ENCODE measurements around the gene HAUS3.

Gene HAUS3

DNA sequence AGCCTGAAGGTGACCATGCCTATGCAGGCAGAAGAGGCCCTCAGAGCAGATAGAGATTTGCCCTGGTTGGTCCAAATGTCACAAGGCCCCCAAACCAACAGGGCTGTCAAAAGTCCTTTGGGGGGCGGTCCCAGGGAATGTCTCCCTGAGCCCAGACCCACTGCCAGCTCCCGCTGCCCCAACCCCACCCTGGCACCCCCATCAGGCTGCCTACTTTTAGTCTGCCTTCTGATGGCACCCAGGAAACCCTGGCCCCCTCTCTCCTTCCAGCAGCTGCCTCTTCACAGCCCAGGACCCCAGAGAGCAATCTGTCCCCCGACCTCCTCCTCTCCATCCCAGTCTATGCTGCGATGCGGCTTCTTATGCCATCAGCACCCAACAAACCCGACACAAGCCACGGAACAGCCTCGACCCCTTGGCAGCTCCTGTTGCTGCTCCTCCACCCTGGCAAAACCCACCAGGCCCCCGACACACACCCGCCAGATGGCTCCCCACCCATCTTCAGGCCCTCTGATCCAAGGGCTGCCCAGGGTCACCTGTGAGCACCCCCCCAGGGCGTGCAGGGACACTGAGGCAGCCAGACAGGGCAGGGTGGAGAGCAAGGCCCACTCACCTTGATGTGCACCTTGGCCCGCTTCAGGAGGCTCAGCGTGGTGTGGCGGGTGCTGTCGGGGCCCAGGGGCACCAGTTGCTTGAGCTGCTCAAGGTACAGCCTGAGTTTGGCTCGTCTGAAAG lies 10.0 kb upstream of the HAUS3 start:
- Histone ChIP-seq H3K4me1 (ENCODE audit: control insufficient read depth in 5 of 5, insufficient read depth in 5 of 5, low read length in 5 of 5) (peaks cover 2 to 38% (median 25%) of the 10 kb centered on the region in 5 donors), H3K27ac (ENCODE audit: low read depth, low read length) (no peak overlapping the region), H3K27me3 (ENCODE audit: control insufficient read depth in 5 of 5, insufficient read depth in 4 of 5, low read length in 5 of 5) (no peaks in the 10 kb centered on the region), H3K9ac (ENCODE audit: low read length in 5 of 5) (no peak overlapping the region), H3K9me3 (ENCODE audit: control insufficient read depth in 5 of 5, low read length in 5 of 5) (no peaks in the 10 kb centered on the region), H3K4me3 (ENCODE audit: low read depth in 1 of 5, low read length in 5 of 5) (no peak overlapping the region), H3K36me3 (ENCODE audit: control insufficient read depth in 5 of 5, insufficient read depth in 5 of 5, low read length in 5 of 5) (peaks cover 0 to 82% (median 71%) of the 10 kb centered on the region in 5 donors)

DNA sequence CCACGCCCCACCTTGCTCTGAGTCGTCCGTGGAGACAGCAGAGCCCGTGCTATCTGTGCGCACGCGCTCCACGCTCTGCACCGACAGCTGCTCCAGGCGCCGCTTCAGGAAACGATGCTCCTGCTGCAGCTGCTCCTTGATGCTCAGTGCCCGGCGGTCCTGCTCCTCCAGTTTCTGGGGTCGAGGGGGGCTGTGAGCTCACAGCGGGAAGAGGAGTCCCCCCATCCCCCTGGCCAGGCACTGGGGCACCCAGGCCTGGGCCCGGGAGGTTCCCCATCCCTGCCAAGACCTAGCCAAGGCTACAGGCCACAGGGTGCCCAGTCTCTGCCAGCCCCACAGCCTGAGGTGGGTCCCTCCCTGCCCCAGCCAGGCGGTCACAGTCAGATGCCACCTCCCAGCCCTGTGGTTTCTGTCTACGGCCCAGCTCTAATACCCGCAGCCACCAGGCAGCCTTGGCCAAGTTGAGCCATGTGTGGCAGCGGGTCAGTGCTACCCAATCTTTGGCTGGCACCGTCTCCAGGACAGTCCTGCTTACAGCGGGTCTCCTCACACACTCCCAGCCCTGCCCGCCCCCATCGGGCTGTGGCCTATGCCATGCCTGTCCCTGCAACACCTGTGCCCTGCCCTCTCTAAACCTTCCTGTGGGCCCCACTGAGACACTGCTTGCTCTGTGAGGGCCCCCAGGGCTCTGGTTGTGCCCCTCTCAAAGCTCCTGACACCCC lies 9.3 kb upstream of the HAUS3 start:
- Histone ChIP-seq H3K4me1 (ENCODE audit: control insufficient read depth in 5 of 5, insufficient read depth in 5 of 5, low read length in 5 of 5) (peaks cover 1 to 31% (median 17%) of the 10 kb centered on the region in 5 donors), H3K36me3 (ENCODE audit: control insufficient read depth in 5 of 5, insufficient read depth in 5 of 5, low read length in 5 of 5) (peaks cover 0 to 86% (median 71%) of the 10 kb centered on the region in 5 donors), H3K27ac (ENCODE audit: low read depth, low read length) (no peak overlapping the region), H3K9ac (ENCODE audit: low read length in 5 of 5) (no peak overlapping the region), H3K4me3 (ENCODE audit: low read depth in 1 of 5, low read length in 5 of 5) (no peak overlapping the region), H3K27me3 (ENCODE audit: control insufficient read depth in 5 of 5, insufficient read depth in 4 of 5, low read length in 5 of 5) (no peaks in the 10 kb centered on the region), H3K9me3 (ENCODE audit: control insufficient read depth in 5 of 5, low read length in 5 of 5) (no peaks in the 10 kb centered on the region)

DNA sequence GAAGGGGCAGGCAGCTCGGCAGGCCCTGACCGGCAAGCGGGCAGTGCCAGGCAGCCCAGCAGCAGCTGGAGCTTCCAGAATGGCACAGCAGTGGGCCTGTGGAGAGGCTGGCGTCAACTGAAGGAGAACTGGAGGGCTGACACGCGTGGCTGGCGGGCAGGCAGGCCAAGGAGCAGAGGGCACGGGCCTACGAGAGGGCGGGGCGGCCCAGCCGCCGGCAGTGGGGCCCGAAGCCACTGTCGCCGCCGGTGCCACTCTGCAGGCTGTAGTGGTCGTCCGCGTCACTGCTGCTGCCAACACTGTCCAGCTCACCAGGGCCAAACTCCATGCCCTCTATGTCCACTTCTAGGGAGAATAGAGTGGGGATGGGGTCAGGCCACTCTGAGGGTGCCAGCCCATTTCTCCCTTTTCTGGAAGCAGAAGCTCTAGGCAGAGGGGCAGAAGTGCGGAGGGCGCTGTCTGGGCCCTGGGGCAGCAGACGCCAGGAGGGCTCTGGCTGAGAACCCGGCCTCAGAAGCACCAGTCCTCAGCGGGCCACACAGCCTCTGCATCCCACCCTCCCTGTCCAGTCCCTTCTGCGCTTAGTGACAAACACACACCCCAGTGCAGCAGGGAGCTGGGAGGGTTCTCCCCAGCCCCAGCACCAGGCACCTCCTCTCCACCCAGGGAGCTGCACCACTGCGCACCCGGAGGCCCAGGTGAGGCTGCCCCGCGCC lies 8.6 kb upstream of the HAUS3 start:
- no peak overlapping the region for H3K4me3 ChIP-seq (ENCODE audit: low read depth in 1 of 5, low read length in 5 of 5)
- no peak overlapping the region for H3K27ac ChIP-seq (ENCODE audit: low read depth, low read length)
- no peaks in the 10 kb centered on the region for H3K27me3 ChIP-seq (ENCODE audit: control insufficient read depth in 5 of 5, insufficient read depth in 4 of 5, low read length in 5 of 5)
- no peak overlapping the region for H3K9ac ChIP-seq (ENCODE audit: low read length in 5 of 5)
- H3K36me3 ChIP-seq (ENCODE audit: control insufficient read depth in 5 of 5, insufficient read depth in 5 of 5, low read length in 5 of 5), result peaks cover 0 to 86% (median 71%) of the 10 kb centered on the region in 5 donors
- H3K9me3 ChIP-seq (ENCODE audit: control insufficient read depth in 5 of 5, low read length in 5 of 5), result no peaks in the 10 kb centered on the region
- peaks cover 0 to 31% (median 17%) of the 10 kb centered on the region in 5 donors for H3K4me1 ChIP-seq (ENCODE audit: control insufficient read depth in 5 of 5, insufficient read depth in 5 of 5, low read length in 5 of 5)

DNA sequence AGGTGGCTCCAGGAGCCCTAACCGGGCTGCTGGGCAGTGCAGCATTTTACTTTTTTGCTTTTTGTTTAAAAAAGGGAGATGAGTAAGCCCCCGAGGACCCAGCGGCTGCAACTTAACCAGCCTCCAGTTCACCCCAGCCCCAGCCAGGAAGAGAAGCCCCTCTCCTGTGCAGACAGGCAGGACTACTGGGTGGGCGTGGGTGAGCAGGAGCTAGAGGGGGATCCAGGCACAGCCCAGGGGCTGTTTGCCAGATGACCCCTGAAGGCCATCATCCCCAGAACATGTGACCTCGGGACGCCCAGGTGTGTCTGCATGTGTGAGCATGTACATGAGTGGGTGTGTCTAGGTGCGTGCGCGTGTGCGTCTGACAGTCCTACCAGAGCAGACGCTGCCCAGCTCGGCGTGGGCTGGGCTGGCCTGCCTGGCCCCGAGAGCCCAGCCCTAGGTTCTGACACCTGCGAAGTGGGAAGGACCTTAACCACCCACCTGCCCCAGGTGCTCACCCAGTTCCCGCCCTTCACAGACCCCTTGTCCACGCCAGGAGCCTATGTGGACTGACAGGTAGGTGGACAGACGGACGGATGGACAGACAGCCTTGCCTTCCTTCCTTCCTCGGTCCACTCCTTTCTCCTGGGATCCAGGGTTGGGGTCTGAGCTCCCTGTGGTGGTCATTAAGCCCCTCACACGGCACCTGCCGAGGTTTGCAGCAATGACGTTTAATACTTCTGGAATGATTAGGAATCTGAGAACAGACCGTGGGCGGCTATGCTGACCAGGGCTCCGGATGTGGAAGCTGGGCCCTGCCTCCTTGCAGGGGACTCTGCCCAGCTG lies 7.8 kb upstream of the HAUS3 start:
- peaks cover 0 to 80% (median 66%) of the 10 kb centered on the region in 5 donors for H3K36me3 ChIP-seq (ENCODE audit: control insufficient read depth in 5 of 5, insufficient read depth in 5 of 5, low read length in 5 of 5)
- no peaks in the 10 kb centered on the region for H3K9me3 ChIP-seq (ENCODE audit: control insufficient read depth in 5 of 5, low read length in 5 of 5)
- no peak overlapping the region for H3K9ac ChIP-seq (ENCODE audit: low read length in 5 of 5)
- H3K27me3 ChIP-seq (ENCODE audit: control insufficient read depth in 5 of 5, insufficient read depth in 4 of 5, low read length in 5 of 5), result no peaks in the 10 kb centered on the region
- no peak overlapping the region for H3K27ac ChIP-seq (ENCODE audit: low read depth, low read length)
- H3K4me3 ChIP-seq (ENCODE audit: low read depth in 1 of 5, low read length in 5 of 5), result no peak overlapping the region
- H3K4me1 ChIP-seq (ENCODE audit: control insufficient read depth in 5 of 5, insufficient read depth in 5 of 5, low read length in 5 of 5), result peaks cover 0 to 31% (median 18%) of the 10 kb centered on the region in 5 donors

DNA sequence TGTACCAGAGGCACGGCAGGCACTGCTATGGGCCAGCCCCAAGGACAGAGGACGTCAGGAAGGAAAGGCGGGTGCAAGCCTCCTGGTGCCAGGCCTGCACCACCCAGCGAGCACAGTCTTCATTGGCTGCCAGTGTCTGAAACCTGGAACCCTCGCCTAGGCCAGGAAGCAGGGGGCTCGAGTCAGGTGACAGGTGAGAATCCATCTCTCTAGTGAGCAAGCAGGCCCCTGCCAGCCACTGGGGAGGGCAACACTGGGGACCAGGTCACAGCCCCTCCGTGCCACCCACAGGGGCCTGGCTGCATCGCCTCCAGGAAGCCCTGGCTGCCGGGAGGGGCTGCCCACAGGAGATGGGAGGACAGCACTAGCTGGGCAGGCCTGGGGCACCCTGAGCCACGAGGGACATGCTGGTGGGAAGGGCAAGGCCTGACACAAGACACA lies 6.9 kb upstream of the HAUS3 start:
- peaks cover 0 to 71% (median 58%) of the 10 kb centered on the region in 5 donors for H3K36me3 ChIP-seq (ENCODE audit: control insufficient read depth in 5 of 5, insufficient read depth in 5 of 5, low read length in 5 of 5)
- H3K27ac ChIP-seq (ENCODE audit: low read depth, low read length), result no peak overlapping the region

GRCh38 chr4:2248044-2248780 lies 6.3 kb upstream of the HAUS3 start:
- Histone ChIP-seq H3K36me3 (ENCODE audit: control insufficient read depth in 5 of 5, insufficient read depth in 5 of 5, low read length in 5 of 5) (peaks cover 0 to 65% (median 52%) of the 10 kb centered on the region in 5 donors), H3K9me3 (ENCODE audit: control insufficient read depth in 5 of 5, low read length in 5 of 5) (no peaks in the 10 kb centered on the region), H3K9ac (ENCODE audit: low read length in 5 of 5) (no peak overlapping the region), H3K4me1 (ENCODE audit: control insufficient read depth in 5 of 5, insufficient read depth in 5 of 5, low read length in 5 of 5) (peaks cover 3 to 33% (median 17%) of the 10 kb centered on the region in 5 donors), H3K4me3 (ENCODE audit: low read depth in 1 of 5, low read length in 5 of 5) (no peak overlapping the region), H3K27me3 (ENCODE audit: control insufficient read depth in 5 of 5, insufficient read depth in 4 of 5, low read length in 5 of 5) (no peaks in the 10 kb centered on the region), H3K27ac (ENCODE audit: low read depth, low read length) (no peak overlapping the region)

More for the DNA sequence above, 6.9 kb upstream of the HAUS3 start:
- Histone ChIP-seq H3K9me3 (ENCODE audit: control insufficient read depth in 5 of 5, low read length in 5 of 5) (no peaks in the 10 kb centered on the region), H3K27me3 (ENCODE audit: control insufficient read depth in 5 of 5, insufficient read depth in 4 of 5, low read length in 5 of 5) (no peaks in the 10 kb centered on the region), H3K4me1 (ENCODE audit: control insufficient read depth in 5 of 5, insufficient read depth in 5 of 5, low read length in 5 of 5) (peaks cover 1 to 33% (median 17%) of the 10 kb centered on the region in 5 donors), H3K4me3 (ENCODE audit: low read depth in 1 of 5, low read length in 5 of 5) (no peak overlapping the region), H3K9ac (ENCODE audit: low read length in 5 of 5) (no peak overlapping the region)

DNA sequence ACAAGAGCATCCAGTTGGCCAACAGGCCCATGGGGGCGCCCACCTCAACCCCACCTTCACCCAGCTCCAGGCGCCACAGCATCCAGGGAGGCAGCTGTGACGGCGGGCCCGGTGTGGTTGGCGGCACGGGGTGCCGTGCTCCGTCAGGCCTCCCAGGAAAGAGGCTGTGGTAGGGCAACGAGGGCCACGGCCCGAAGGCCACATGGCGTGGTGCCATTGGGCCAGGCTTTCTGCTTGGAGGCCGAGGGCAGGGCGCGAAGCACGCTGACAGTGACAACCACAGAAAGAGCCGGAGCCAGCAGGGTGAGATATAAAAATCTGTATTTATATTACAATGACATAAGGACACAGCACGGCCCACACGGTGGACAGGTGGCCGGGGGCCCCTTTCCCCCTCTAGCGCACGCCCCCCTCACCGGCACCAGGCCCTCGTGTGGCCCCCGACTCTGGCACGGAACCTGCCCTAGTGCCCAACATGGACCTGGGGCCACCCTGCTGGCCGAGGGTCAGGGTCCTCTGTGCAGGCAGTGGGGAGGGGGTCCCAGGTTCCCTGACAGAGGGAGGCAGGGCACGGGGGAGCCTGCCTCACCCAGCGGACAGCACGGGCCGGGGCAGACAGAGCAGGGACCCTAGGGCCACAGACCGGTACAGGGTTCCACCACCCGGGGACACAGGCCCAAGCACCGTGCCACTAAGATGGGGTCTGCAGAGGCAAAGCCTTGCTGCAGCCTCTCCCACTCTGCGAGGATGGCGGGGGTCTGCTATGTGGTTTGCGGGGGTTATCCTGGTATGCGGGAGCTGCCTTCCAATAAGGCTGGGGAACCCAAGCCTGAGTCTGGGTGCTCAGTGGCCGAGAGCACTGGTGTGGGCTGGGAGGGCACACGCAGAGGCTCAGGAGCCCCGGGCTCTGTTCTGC lies 5.5 kb upstream of the HAUS3 start:
- Histone ChIP-seq H3K4me3 (ENCODE audit: low read depth in 1 of 5, low read length in 5 of 5) (no peak overlapping the region), H3K4me1 (ENCODE audit: control insufficient read depth in 5 of 5, insufficient read depth in 5 of 5, low read length in 5 of 5) (peaks cover 3 to 37% (median 21%) of the 10 kb centered on the region in 5 donors), H3K9ac (ENCODE audit: low read length in 5 of 5) (no peak overlapping the region), H3K27ac (ENCODE audit: low read depth, low read length) (no peak overlapping the region), H3K36me3 (ENCODE audit: control insufficient read depth in 5 of 5, insufficient read depth in 5 of 5, low read length in 5 of 5) (peaks cover 0 to 58% (median 46%) of the 10 kb centered on the region in 5 donors), H3K9me3 (ENCODE audit: control insufficient read depth in 5 of 5, low read length in 5 of 5) (no peaks in the 10 kb centered on the region), H3K27me3 (ENCODE audit: control insufficient read depth in 5 of 5, insufficient read depth in 4 of 5, low read length in 5 of 5) (no peaks in the 10 kb centered on the region)

GRCh38 chr4:2246384-2247127 lies 4.6 kb upstream of the HAUS3 start:
- no peak overlapping the region for H3K9ac ChIP-seq (ENCODE audit: low read length in 5 of 5)
- no peaks in the 10 kb centered on the region for H3K9me3 ChIP-seq (ENCODE audit: control insufficient read depth in 5 of 5, low read length in 5 of 5)
- no peak overlapping the region for H3K4me3 ChIP-seq (ENCODE audit: low read depth in 1 of 5, low read length in 5 of 5)
- H3K27me3 ChIP-seq (ENCODE audit: control insufficient read depth in 5 of 5, insufficient read depth in 4 of 5, low read length in 5 of 5), result no peaks in the 10 kb centered on the region
- peaks cover 0 to 50% (median 39%) of the 10 kb centered on the region in 5 donors for H3K36me3 ChIP-seq (ENCODE audit: control insufficient read depth in 5 of 5, insufficient read depth in 5 of 5, low read length in 5 of 5)
- H3K4me1 ChIP-seq (ENCODE audit: control insufficient read depth in 5 of 5, insufficient read depth in 5 of 5, low read length in 5 of 5), result peaks cover 3 to 37% (median 24%) of the 10 kb centered on the region in 5 donors
- no peak overlapping the region for H3K27ac ChIP-seq (ENCODE audit: low read depth, low read length)

Data from subcutaneous abdominal adipose tissue (tissue), 5 donors.